ENCODE data around the gene UBE2C. TPM values are rescaled to one million over a fixed set of nuclear protein-coding genes. Genes with fewer than 3 reads are reported as not detected.

The UBE2C gene
- total and polyA plus RNA-seq, 2 of the 8 experiments (the other 6 are each of a cell fraction or from before 2014, with no cell fraction given) = 243 to 326 TPM

- Histone ChIP-seq H3K79me2 (ENCODE audit: control insufficient read depth in 1 of 2, insufficient read depth in 2 of 2, low read length in 2 of 2) (no peaks in the 10 kb centered on the region), H2BK120ac (replicated peaks; ENCODE audit: low read depth, low read length) (no peak overlapping the region), H3K9me3 (ENCODE audit: insufficient read depth in 2 of 2, low read depth in 1 of 2, low read length in 1 of 2) (no peaks in the 10 kb centered on the region), H4K8ac (ENCODE audit: extremely low read depth, insufficient read depth, low read length) (no peak overlapping the region), H3K23me2 (ENCODE audit: low read depth, low read length) (no peaks in the 10 kb centered on the region; the same call in 1 of the 2 replicates), H3K9ac (replicated peaks in 1 of 4; ENCODE audit: extremely low read depth in 1 of 4, low read depth in 3 of 4, low read length in 3 of 4) (no peak overlapping the region), H4K91ac (replicated peaks; ENCODE audit: insufficient read length, low read length) (no peak overlapping the region), H2AFZ (ENCODE audit: low read length) (no peak overlapping the region), H3K4me2 (ENCODE audit: insufficient read depth in 1 of 2, low read depth in 2 of 2, low read length in 2 of 2) (no peak overlapping the region), H2AK5ac (ENCODE audit: low read depth, low read length) (no peak overlapping the region), H2BK12ac (ENCODE audit: low read depth, low read length) (no peak overlapping the region), H2BK15ac (ENCODE audit: low read length) (no peak overlapping the region), H3K4me3 (ENCODE audit: extremely low read depth in 1 of 4, insufficient read depth in 2 of 4, low read depth in 3 of 4, low read length in 4 of 4) (no peak overlapping the region), H4K20me1 (replicated peaks in 1 of 2; ENCODE audit: control insufficient read depth in 1 of 2, insufficient read depth in 2 of 2, low read length in 2 of 2) (peaks cover 0 to 1% of the 10 kb centered on the region in 2 experiments), H2BK20ac (ENCODE audit: low read length) (no peak overlapping the region), H3K27ac (ENCODE audit: low read depth, low read length) (no peak overlapping the region), H2BK5ac (ENCODE audit: low read depth, low read length) (no peak overlapping the region), H3K14ac (ENCODE audit: insufficient read length) (no peak overlapping the region), H3K23ac (ENCODE audit: insufficient read length) (no peak overlapping the region), H4K5ac (ENCODE audit: insufficient read length, low read depth, low read length) (no peak overlapping the region), H3K4ac (replicated peaks; ENCODE audit: insufficient read length, low read depth, low read length) (no peak overlapping the region), H3K18ac (ENCODE audit: extremely low read depth, low read length) (no peak overlapping the region), H3K36me3 (ENCODE audit: control insufficient read depth in 2 of 4, insufficient read depth in 4 of 4, low read length in 3 of 4) (peaks cover 8 to 36% (median 29%) of the 10 kb centered on the region in 4 experiments; a peak in 7 of 8 replicates), H3K79me1 (ENCODE audit: low read depth, low read length) (no peaks in the 10 kb centered on the region), H3K27me3 (replicated peaks in 1 of 4; ENCODE audit: control insufficient read depth in 3 of 4, extremely low read depth in 1 of 4, insufficient read depth in 3 of 4, low read length in 3 of 4) (no peaks in the 10 kb centered on the region), H3K4me1 (replicated peaks in 1 of 4; ENCODE audit: control insufficient read depth in 3 of 4, insufficient read depth in 4 of 4, low read length in 3 of 4) (no peaks in the 10 kb centered on the region; a peak in 1 of 7 replicates), H3K56ac (replicated peaks; ENCODE audit: insufficient read length, low read depth, low read length) (no peak overlapping the region)
- DNase-seq (ENCODE audit: low read depth in 1 of 2, low spot score in 2 of 2) = no peak
- ChIA-PET POLR2A (ENCODE audit: partially characterized antibody) (interaction anchor here (1.2 to 10.6 kb wide), 2 partner anchors 14 to 42 kb away, joined by 3 to 90 read pairs; partner anchors contain the start of gene UBE2C), CTCF (ENCODE audit: partially characterized antibody) (interaction anchor here (1.1 kb wide), 2 partner anchors 15 to 20 kb away, joined by 4 to 5 read pairs; no protein-coding TSS in a partner anchor)
- no peak for FAIRE-seq
- WGBS, 2 experiments (ENCODE audit: extremely low coverage in 1 of 2, insufficient coverage in 1 of 2, insufficient read length in 1 of 2, insufficient replicate concordance in 2 of 2, low coverage in 1 of 2, low lambda C conversion rate in 2 of 2, missing lambda C conversion rate in 1 of 2) = 96% methylated on average over 7 of the region's 7 CpGs; no CpG with 5 or more reads in 1 of the 2 experiments
- no peak for TF ChIP-seq BACH1 (IDR thresholded peaks at IDR 0.05; ENCODE audit: low read length)
Observed at GRCh38 chr20:45801851-45802250, 10.6 kb upstream of the UBE2C start.

Measured in H1 (cell line).